ENCODE data around the gene GDF2.

DNA sequence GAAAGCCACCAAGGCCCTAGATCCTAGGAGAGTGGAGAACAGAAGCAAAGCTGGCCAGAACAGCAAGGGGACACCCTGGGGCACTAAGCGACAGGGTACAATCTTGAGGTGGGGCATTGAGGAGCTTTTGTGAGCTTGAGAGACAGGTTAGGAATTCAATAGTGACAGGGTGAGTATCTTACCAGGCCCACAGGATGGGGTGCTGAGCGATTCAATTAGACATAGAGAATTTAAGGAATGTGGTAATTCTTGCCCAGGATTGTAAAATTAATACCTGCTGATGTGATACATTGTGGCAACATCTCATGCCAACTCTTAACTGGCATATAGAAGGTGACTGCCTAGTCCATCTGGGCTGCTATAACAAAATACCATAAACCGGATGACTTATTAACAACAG lies 39.9 kb downstream of the GDF2 start:
- TF ChIP-seq, protein P1, sequence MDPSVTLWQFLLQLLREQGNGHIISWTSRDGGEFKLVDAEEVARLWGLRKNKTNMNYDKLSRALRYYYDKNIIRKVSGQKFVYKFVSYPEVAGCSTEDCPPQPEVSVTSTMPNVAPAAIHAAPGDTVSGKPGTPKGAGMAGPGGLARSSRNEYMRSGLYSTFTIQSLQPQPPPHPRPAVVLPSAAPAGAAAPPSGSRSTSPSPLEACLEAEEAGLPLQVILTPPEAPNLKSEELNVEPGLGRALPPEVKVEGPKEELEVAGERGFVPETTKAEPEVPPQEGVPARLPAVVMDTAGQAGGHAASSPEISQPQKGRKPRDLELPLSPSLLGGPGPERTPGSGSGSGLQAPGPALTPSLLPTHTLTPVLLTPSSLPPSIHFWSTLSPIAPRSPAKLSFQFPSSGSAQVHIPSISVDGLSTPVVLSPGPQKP (IDR thresholded peaks at IDR 0.05; ENCODE audit: borderline replicate concordance, low read depth, low read length), result no peak
- TF ChIP-seq, protein P2, sequence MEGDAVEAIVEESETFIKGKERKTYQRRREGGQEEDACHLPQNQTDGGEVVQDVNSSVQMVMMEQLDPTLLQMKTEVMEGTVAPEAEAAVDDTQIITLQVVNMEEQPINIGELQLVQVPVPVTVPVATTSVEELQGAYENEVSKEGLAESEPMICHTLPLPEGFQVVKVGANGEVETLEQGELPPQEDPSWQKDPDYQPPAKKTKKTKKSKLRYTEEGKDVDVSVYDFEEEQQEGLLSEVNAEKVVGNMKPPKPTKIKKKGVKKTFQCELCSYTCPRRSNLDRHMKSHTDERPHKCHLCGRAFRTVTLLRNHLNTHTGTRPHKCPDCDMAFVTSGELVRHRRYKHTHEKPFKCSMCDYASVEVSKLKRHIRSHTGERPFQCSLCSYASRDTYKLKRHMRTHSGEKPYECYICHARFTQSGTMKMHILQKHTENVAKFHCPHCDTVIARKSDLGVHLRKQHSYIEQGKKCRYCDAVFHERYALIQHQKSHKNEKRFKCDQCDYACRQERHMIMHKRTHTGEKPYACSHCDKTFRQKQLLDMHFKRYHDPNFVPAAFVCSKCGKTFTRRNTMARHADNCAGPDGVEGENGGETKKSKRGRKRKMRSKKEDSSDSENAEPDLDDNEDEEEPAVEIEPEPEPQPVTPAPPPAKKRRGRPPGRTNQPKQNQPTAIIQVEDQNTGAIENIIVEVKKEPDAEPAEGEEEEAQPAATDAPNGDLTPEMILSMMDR (conservative IDR thresholded peaks at IDR 0.05; ENCODE audit: low read depth, low read length), result no peak
- no peak for TF ChIP-seq POLR2A (IDR thresholded peaks at IDR 0.05; ENCODE audit: low read depth, low read length)
- no peak for TF ChIP-seq RCOR1 (IDR thresholded peaks at IDR 0.05; ENCODE audit: insufficient replicate concordance, low read length)
